Measurements from ENCODE around the gene RAB41. TPM values are rescaled to one million over a fixed set of nuclear protein-coding genes. Genes with fewer than 3 reads are reported as not detected.

Gene RAB41
- total and polyA plus RNA-seq, 10 donors = not detected

GRCh38 chrX:70289168-70289792 is 7.3 kb downstream of the RAB41 start:
- H3K4me1 ChIP-seq = peaks cover 0 to 23% (median 9%) of the 10 kb centered on the region in 6 donors
- peaks cover 0 to 40% (median 4%) of the 10 kb centered on the region in 6 donors for H3K36me3 ChIP-seq
- H3K27me3 ChIP-seq (replicated peaks in 1 of 7) = peaks cover 0 to 4% (median 0%) of the 10 kb centered on the region in 7 donors
- intact Hi-C loops (cut with DNase I; ENCODE audit: low total_unique reads) = no loop called here
- no peaks in the 10 kb centered on the region for H3K9me3 ChIP-seq
- TF ChIP-seq POLR2A (IDR thresholded peaks at IDR 0.05) = no peak
- TF ChIP-seq POLR2AphosphoS5 (IDR thresholded peaks at IDR 0.05) = no peak
- no peak for TF ChIP-seq CTCF (IDR thresholded peaks at IDR 0.05 in 8 of 11, conservative IDR thresholded peaks at IDR 0.05 in 3 of 11)
- no peak for DNase-seq
- H3K27ac ChIP-seq = peak overlapping the region; percentile 6 to 82 (median 72)
- whole genome bisulfite sequencing, 5 donors = 31 to 55% (median 36%) methylated on average over 10 to 11 of the region's 11 CpGs
- H3K4me3 ChIP-seq = peak overlapping the region; percentile 34 to 70 (median 52)

GRCh38 chrX:70289793-70290770 is 8.1 kb downstream of the RAB41 start, which contains the start of the genes KIF4A and PDZD11:
Gene KIF4A (plus strand): TSS chrX:70290104. CDS start chrX:70290459, 355 bp downstream.
Gene PDZD11 (minus strand): TSS chrX:70289927. CDS start chrX:70289341, 586 bp downstream.
- 0 to 36% (median 3%) methylated on average over 31 to 62 of the region's 62 CpGs for WGBS, 5 donors
- peaks cover 0 to 33% (median 4%) of the 10 kb centered on the region in 6 donors for H3K36me3 ChIP-seq
- TF ChIP-seq POLR2A (IDR thresholded peaks at IDR 0.05) = no peak
- peak; percentile 71 to 85 (median 72) for TF ChIP-seq POLR2AphosphoS5 (IDR thresholded peaks at IDR 0.05)
- no peak for TF ChIP-seq CTCF (IDR thresholded peaks at IDR 0.05 in 8 of 11, conservative IDR thresholded peaks at IDR 0.05 in 3 of 11)
- peaks cover 0 to 23% (median 9%) of the 10 kb centered on the region in 6 donors for H3K4me1 ChIP-seq
- DNase-seq = peak; percentile 93
- no peaks in the 10 kb centered on the region for H3K9me3 ChIP-seq
- intact Hi-C loops (cut with DNase I; ENCODE audit: low total_unique reads) = no loop called here
- H3K4me3 ChIP-seq = peak within 1 kb of the TSS; percentile 34 to 70 (median 52)
- H3K27ac ChIP-seq = peak within 1 kb of the TSS; percentile 6 to 82 (median 72)
- H3K27me3 ChIP-seq (replicated peaks in 1 of 7) = peaks cover 0 to 4% (median 0%) of the 10 kb centered on the region in 7 donors

DNA sequence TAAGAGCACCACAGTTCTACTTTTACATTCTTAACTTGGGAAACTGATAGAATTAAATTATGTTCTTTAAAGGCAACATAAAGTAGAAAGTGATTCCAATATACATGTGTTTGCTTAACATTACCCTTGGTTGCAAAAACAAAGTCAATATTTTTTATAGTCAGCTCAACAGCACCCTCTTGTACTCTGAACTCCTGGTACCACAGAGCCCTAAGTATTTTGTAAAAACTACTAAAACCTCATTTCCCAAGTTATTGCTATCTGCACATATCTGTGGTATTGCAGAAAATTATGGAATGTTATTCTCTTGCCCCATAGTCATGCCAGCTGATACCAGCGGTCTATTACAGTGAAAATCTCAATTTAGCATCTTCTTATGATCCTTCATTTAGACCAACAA is 10.8 kb downstream of the RAB41 start:
- Histone ChIP-seq H3K4me3 (no peak overlapping the region), H3K9me3 (no peaks in the 10 kb centered on the region), H3K4me1 (peaks cover 0 to 23% (median 9%) of the 10 kb centered on the region in 6 donors), H3K36me3 (peaks cover 0 to 6% (median 0%) of the 10 kb centered on the region in 6 donors), H3K27me3 (replicated peaks in 1 of 7) (peaks cover 0 to 4% (median 0%) of the 10 kb centered on the region in 7 donors), H3K27ac (no peak overlapping the region)
- TF ChIP-seq CTCF (IDR thresholded peaks at IDR 0.05 in 8 of 11, conservative IDR thresholded peaks at IDR 0.05 in 3 of 11) (no peak), POLR2A (IDR thresholded peaks at IDR 0.05) (no peak), POLR2AphosphoS5 (IDR thresholded peaks at IDR 0.05) (no peak)
- intact Hi-C loops (cut with DNase I; ENCODE audit: low total_unique reads) = no loop called here
- WGBS, 5 donors = 0 to 2% (median 0%) methylated on average over 1 of the region's 1 CpG
- no peak for DNase-seq
